ENCODE data around the gene USP28.

The USP28 gene

GRCh38 chr11:113782134-113782533, 93.2 kb downstream of the USP28 start:
- no peak for DNase-seq (ENCODE audit: low read depth)
- TF ChIP-seq CTCF (IDR thresholded peaks at IDR 0.05; ENCODE audit: low read depth, low read length, missing control alignments): no peak
- in situ Hi-C loops (cut with HindIII; ENCODE audit: low sequenced_read_pairs): no loop called here
- H3K4me3 ChIP-seq (ENCODE audit: low read depth, low read length): no peak overlapping the region

GRCh38 chr11:113781682-113782081, 93.7 kb downstream of the USP28 start:
- no peak for DNase-seq (ENCODE audit: low read depth)
- in situ Hi-C loops (cut with HindIII; ENCODE audit: low sequenced_read_pairs): no loop called here
- no peak for TF ChIP-seq CTCF (IDR thresholded peaks at IDR 0.05; ENCODE audit: low read depth, low read length, missing control alignments)
- H3K4me3 ChIP-seq (ENCODE audit: low read depth, low read length): no peak overlapping the region

GRCh38 chr11:113779496-113779895, 95.9 kb downstream of the USP28 start, which contains the start of gene CLDN25:
CLDN25 (plus strand) TSS chr11:113779796; CDS start chr11:113779796, 0 bp downstream.
- in situ Hi-C loops (cut with HindIII; ENCODE audit: low sequenced_read_pairs): no loop called here
- no peak for TF ChIP-seq CTCF (IDR thresholded peaks at IDR 0.05; ENCODE audit: low read depth, low read length, missing control alignments)

GRCh38 chr11:113778111-113778910, 97.1 kb downstream of the USP28 start:
- H3K4me3 ChIP-seq (ENCODE audit: low read depth, low read length): no peak overlapping the region
- in situ Hi-C loops (cut with HindIII; ENCODE audit: low sequenced_read_pairs): no loop called here
- DNase-seq (ENCODE audit: low read depth): no peak
- no peak for TF ChIP-seq CTCF (IDR thresholded peaks at IDR 0.05; ENCODE audit: low read depth, low read length, missing control alignments)

More at GRCh38 chr11:113779496-113779895, 95.9 kb downstream of the USP28 start, which contains the start of gene CLDN25:
- DNase-seq (ENCODE audit: low read depth): no peak
- H3K4me3 ChIP-seq (ENCODE audit: low read depth, low read length): no peak within 1 kb of the TSS

GRCh38 chr11:113774174-113774503, 101.2 kb downstream of the USP28 start:
- no peak for DNase-seq (ENCODE audit: low read depth)
- peak overlapping the region; percentile 82 for H3K4me3 ChIP-seq (ENCODE audit: low read depth, low read length)
- TF ChIP-seq CTCF (IDR thresholded peaks at IDR 0.05; ENCODE audit: low read depth, low read length, missing control alignments): no peak
- in situ Hi-C loops (cut with HindIII; ENCODE audit: low sequenced_read_pairs): no loop called here

GRCh38 chr11:113773416-113774173, 101.8 kb downstream of the USP28 start, which contains the start of gene ZW10:
ZW10 (minus strand) TSS chr11:113773692; CDS start chr11:113773666, 26 bp downstream.
- in situ Hi-C loops (cut with HindIII; ENCODE audit: low sequenced_read_pairs): no loop called here
- peak; percentile 85 for TF ChIP-seq CTCF (IDR thresholded peaks at IDR 0.05; ENCODE audit: low read depth, low read length, missing control alignments)
- H3K4me3 ChIP-seq (ENCODE audit: low read depth, low read length): peak within 1 kb of the TSS; percentile 82
- DNase-seq (ENCODE audit: low read depth): peak; percentile 97

Data from astrocyte of the cerebellum (primary cell).